Activated T-helper 1 cell treated with Interleukin-2 at 50 U/mL for 16 hours (primary cell): Measurements from ENCODE around the gene GOLGA6L1.
"Not testable (repeated sequence)": the region's sequence is repeated elsewhere in the genome, so short reads cannot be mapped to it uniquely, and the experiment has no call there.

Experiments used
- DNase-seq: peaks from one replicate; pipeline ENCODE4 v3.0.0-alpha.2; 2020; ENCODE audit warnings: low read depth

Gene GOLGA6L1, protein sequence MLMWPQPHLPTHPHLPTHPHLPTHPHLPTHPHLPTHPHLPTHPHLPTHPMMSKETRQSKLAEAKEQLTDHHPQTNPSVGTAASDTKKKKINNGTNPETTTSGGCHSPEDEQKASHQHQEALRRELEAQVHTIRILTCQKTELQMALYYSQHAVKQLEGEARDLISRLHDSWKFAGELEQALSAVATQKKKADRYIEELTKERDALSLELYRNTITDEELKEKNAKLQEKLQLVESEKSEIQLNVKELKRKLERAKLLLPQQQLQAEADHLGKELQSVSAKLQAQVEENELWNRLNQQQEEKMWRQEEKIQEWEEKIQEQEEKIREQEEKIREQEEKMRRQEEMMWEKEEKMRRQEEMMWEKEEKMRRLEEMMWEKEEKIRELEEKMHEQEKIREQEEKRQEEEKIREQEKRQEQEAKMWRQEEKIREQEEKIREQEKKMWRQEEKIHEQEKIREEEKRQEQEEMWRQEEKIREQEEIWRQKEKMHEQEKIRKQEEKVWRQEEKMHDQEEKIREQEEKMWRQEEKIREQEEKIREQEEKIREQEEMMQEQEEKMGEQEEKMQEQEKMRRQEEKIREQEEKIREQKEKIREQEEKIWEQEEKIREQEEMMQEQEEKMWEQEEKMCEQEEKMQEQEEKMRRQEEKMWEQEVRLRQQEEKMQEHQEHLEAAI

DNA sequence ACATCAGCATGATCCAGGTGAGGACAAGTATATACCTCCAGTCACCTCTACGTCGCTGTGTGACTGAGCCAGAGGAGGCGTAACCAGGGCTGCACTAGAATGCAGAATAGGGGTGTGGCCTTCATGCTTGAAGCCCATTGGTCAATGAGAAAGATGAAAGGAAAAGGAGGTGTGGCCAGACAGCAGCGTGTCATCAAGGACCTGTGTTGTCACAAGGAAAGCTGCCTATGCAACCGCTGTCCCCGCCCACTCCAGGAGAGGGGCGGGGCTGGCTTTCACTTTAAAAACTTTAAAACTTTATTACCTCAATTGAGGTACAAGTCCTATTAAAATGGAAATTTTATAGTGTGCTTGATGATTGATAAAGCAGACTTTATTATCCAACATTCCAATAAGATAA is at the start of gene GOLGA6L1:
GOLGA6L1 (minus strand) TSS at position 101 of the 400 bp plus-strand sequence; CDS start at position 10, 91 bp downstream.
- not testable (repeated sequence) for DNase-seq

DNA sequence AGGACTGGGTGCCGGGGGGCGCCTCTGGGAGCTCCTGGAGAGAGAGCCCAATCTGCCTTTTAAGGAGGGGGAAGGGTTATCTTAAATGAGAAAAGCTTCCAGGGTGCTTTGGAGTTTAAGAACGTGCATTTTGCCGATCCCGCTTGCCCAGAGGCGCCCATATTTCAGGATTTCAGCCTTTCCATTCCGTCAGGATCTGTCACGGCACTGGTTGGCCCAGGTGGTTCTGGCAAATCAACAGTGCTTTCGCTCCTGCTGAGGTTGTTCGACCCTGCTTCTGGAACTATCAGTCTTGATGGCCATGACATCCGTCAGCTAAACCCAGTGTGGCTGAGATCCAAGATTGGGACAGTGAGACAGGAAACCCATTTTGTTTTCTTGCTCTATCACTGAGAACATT is 44.6 kb upstream of the GOLGA6L1 start:
- not testable (repeated sequence) for DNase-seq

GRCh38 chr15:23180547-23180927 is 43.9 kb upstream of the GOLGA6L1 start:
- DNase-seq: not testable (repeated sequence)

DNA sequence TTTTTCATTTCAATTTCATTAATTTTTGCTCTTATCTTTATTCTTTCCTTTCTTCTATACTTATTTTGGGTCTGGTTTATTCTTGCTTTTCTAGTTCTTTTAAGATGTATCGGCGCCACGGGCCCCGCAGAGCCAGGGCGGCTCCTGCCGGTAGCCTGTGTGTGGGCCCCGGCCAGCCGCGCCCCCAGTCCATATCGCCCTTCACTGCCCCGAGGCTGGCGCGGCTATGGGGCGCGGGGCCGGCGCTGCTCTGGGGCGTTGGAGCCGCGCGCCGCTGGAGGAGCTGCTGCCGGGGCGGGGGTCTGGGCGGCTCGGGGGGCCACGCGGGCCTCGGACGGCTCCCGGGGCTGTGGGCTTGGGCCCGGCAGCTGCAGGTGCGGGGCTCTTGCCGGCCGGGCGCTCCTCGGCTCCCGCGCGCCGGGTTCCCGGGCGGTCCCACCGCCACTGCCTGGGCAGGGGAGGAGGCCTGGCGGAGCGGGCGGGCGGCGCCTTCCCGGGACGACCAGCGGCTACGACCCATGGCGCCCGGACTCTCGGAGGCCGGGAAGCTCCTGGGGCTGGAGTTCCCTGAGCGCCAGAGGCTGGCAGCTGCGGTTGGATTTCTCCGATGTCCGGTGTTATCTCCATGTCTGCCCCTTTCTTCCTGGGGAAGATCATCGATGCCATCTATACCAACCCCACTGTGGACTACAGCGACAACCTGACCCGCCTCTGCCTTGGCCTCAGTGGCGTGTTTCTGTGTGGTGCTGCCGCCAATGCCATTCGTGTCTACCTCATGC is 43.3 kb upstream of the GOLGA6L1 start:
- not testable (repeated sequence) for DNase-seq

DNA sequence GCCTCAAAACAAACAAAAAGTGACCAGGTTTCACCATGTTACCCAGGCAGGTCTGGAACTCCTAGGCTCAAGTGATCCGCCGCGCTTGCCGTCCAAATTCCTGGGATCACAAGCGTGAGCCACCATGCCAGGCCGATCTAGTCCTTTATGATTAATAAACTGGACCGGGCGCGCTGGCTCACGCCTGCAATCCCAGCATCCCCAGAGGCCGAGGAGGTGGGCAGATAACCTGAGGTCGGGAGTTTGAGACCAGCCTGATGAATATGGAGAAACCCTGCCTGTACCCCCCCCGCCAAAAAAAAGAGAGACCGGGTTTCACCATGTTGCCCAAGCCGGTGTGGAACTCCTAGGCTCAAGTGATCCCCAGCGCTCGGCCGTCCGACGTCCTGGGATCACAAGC is 40.1 kb upstream of the GOLGA6L1 start:
- not testable (repeated sequence) for DNase-seq

DNA sequence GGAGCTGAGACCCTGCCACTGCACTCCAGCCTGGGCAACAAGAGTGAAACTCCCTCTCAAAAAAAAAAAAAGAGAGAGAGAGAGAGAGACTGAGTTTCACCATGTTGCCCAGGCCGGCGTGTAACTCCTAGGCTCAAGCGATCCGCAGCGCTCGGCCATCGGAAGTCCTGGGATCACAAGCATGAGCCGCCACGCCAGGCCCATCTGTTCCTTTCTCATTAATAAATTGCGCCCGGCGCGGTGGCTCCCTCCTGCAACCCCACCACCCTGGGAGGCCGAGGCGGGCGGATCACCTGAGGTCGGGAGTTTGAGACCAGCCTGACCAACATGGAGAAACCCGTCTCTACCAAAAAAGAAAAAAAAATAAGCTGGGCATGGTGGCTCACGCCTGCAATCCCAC is 39.0 kb upstream of the GOLGA6L1 start:
- not testable (repeated sequence) for DNase-seq

DNA sequence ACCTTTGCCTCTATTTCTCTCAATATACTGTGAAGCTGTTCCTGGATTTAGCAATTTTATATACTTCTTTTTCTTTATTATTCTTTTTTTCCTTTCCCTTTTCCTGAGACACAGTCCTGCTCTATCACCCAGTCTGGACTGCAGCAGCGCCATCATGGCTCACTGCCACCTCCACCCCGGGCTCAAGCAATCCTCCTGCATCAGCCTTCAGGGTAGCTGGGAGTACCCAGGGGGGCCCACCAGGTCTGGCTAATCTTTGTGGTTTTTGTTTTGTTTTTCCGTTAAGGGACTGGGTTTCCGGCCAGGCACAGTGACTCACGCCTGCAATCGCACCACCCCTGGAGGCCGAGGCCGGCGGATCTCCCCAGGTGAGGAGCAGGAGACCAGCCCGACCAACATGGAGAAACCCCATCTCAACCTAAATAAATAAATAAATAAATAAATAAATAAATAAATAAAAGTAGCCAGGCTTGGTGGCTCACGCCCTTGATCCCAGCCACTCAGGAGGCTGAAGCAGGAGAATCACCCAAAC is 38.1 kb upstream of the GOLGA6L1 start:
- not testable (repeated sequence) for DNase-seq

- not testable (repeated sequence) for DNase-seq
Measured at GRCh38 chr15:23132787-23133186, 3.8 kb downstream of the GOLGA6L1 start.

DNA sequence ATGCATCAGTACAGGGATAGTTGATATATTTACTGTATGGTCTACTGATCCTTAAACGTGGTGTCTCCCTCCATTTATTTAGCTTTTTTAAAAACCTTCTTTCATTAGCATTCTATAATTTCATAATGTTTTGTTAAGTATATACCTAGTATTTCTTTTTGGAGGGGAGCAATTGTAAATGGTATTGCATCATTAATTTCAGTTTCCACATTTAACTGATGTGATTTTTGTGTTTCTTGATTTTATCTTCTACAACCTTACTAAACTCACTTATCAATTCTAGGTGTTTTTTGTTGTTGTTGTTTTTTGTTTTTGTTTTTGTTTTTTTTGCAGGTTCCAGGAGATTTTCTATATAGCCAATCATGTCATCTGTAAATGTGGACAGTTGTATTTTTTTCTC is 18.4 kb downstream of the GOLGA6L1 start:
- DNase-seq: no peak

GRCh38 chr15:23095796-23096195 is 40.8 kb downstream of the GOLGA6L1 start:
- DNase-seq: no peak

GRCh38 chr15:23083115-23083514 is 53.5 kb downstream of the GOLGA6L1 start:
- no peak for DNase-seq

DNA sequence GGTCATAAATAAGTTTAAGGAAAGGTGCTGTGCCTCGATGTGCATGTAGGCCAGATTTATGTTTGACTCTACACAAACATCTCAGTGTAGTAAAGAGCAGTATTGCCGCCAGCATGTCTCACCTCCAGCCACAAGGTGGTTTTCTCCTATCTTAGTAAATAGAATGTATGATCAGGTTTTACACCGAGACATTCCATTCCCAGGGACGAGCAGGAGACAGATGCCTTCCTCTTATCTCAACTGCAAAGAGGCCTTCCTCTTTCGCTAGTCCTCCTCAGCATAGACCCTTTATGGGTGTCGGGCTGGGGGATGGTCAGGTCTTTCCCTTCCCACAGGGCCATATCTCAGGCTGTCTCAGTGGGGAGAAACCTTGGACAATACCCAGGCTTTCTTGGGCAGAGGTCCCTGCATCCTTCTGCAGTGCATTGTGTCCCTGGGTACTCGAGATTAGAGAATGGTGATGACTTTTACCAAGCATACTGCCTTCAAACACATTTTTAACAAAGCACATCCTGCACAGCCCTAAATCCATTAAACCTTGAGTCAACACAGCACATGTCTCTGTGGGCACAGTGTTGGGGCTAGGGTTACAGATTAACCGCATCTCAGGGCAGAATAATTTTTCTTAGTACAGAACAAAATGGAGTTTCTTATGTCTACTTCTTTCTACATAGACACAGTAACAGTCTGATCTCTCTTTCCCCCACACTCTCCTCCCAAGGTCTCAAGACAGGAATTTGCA is 54.5 kb downstream of the GOLGA6L1 start:
- not testable (repeated sequence) for DNase-seq

DNA sequence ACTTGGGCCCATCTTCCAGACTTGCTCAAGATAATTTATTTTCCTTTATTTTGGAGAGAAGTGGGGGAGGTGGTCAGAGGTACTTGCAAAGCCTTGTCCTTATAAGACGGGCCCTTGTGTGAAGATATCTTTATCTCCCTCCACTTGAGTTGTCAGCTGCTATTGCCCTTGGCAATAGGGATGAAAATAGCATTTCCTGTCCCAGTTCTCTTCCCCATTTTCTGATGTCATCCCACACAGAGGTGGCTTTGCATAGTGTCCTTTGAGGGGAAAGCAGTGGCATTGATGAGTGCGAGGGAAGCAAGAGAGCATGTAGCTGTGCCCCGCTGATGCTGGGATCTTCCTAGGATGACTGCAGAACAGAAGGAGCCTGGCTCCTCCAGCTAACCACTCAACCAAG is 55.4 kb downstream of the GOLGA6L1 start:
- DNase-seq: no peak

GRCh38 chr15:23079766-23080165 is 56.9 kb downstream of the GOLGA6L1 start:
- DNase-seq: no peak
